Calu3 (cell line): ENCODE data around the gene FBXO41. TPM values are rescaled to one million over a fixed set of nuclear protein-coding genes. Genes with fewer than 3 reads are reported as not detected.

Experiments used
- BruUV-seq: library from RNA; stranded (reverse); fragments of 400-500 nt; replicated peaks from 2 replicates; lab custom pipeline; 2021; lab: Mats Ljungman, UMichigan
- CTCF ChIA-PET: fragments of 300-600 bp; sonication (Branson Sonifier 250); formaldehyde crosslinking; loops from one replicate; lab custom pipeline; 2022; ENCODE audit warnings: antibody characterized with exemption; lab: Charles Lee
- DNase-seq: peaks from one replicate; pipeline ENCODE4 v3.0.0; 2022
- H3K27ac Mint-ChIP-seq: one replicate; pipeline ENCODE4 v1.8.0; 2022; ENCODE audit warnings: mixed read lengths; ENCODE audit not compliant: unreplicated experiment
- H3K27me3 Mint-ChIP-seq: one replicate; pipeline ENCODE4 v1.8.0; 2022; ENCODE audit warnings: mixed read lengths; ENCODE audit not compliant: unreplicated experiment
- H3K36me3 Mint-ChIP-seq: one replicate; pipeline ENCODE4 v1.8.0; 2022; ENCODE audit warnings: mild to moderate bottlenecking, moderate library complexity, mixed read lengths; ENCODE audit not compliant: insufficient read depth, unreplicated experiment
- H3K4me1 Mint-ChIP-seq: one replicate; pipeline ENCODE4 v1.8.0; 2022; ENCODE audit warnings: mild to moderate bottlenecking, low read depth, mixed read lengths; ENCODE audit not compliant: unreplicated experiment
- H3K4me3 Mint-ChIP-seq: one replicate; pipeline ENCODE4 v1.8.0; 2022; ENCODE audit warnings: mild to moderate bottlenecking, low read depth, moderate library complexity, mixed read lengths; ENCODE audit not compliant: unreplicated experiment
- H3K9me3 Mint-ChIP-seq: one replicate; pipeline ENCODE4 v1.8.0; 2022; ENCODE audit warnings: low read depth, mixed read lengths; ENCODE audit not compliant: unreplicated experiment
- intact Hi-C: fragments of 100-400 bp; cut with micrococcal nuclease; formaldehyde crosslinking; loops from one replicate; pipeline ENCODE4 v1.10.0; 2022; ENCODE audit not compliant: unreplicated experiment
- total RNA-seq: library from RNA; stranded (reverse); gene quantifications from 2 replicates; pipeline ENCODE4 v1.2.3, GENCODE V29; 2022
- TF ChIP-seq, protein P1 (sequence below): fragments of 200-600 bp; IDR thresholded peaks from one replicate; pipeline ENCODE4 v1.8.0; 2022; ENCODE audit warnings: antibody characterized with exemption; ENCODE audit not compliant: unreplicated experiment

Gene FBXO41
- total RNA-seq, 1 experiment from 2014 or later = 15.0 TPM

DNA sequence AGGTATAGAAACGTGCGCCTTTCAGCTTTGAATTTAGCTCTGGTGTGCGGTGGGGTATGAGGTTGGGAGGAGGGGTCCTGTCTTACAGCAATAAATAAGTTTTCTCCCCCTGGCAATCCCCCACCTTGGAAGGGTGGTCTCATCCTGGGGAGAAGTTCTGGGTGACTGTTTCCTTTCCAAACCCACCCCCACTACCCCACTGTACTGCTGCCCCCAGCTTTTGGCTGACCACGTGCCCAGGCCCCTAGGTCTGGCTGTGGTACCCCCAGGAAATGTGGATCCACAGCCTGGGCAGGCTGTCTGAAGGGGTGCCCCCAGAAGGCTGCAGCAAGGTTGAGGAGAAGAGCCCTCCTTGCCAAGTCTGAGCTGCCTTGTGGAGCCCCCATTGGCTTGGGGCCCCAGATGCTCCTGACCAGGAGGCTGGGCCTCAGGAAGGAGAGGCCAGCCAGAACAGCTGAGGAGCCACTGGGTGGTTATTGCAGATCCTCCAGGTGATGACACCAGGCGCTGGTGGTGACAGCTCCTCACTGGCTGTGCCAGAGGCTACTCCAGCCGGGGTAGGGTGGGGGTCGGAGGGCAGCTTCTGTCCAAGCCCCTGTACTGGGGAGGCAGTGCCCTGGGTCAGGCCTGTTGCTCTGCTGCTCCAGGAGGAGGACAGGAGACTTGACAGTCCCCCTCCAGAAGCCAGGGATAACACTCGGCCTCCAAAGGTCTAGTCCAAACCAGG lies 25.9 kb downstream of the FBXO41 start:
- Mint-ChIP-seq H3K27me3 (no peaks in the 10 kb centered on the region), H3K9me3 (no peaks in the 10 kb centered on the region), H3K27ac (no peak overlapping the region), H3K36me3 (peaks cover 32% of the 10 kb centered on the region), H3K4me1 (no peaks in the 10 kb centered on the region), H3K4me3 (no peak overlapping the region)
- DNase-seq = no peak
- TF ChIP-seq, protein P1, sequence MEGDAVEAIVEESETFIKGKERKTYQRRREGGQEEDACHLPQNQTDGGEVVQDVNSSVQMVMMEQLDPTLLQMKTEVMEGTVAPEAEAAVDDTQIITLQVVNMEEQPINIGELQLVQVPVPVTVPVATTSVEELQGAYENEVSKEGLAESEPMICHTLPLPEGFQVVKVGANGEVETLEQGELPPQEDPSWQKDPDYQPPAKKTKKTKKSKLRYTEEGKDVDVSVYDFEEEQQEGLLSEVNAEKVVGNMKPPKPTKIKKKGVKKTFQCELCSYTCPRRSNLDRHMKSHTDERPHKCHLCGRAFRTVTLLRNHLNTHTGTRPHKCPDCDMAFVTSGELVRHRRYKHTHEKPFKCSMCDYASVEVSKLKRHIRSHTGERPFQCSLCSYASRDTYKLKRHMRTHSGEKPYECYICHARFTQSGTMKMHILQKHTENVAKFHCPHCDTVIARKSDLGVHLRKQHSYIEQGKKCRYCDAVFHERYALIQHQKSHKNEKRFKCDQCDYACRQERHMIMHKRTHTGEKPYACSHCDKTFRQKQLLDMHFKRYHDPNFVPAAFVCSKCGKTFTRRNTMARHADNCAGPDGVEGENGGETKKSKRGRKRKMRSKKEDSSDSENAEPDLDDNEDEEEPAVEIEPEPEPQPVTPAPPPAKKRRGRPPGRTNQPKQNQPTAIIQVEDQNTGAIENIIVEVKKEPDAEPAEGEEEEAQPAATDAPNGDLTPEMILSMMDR = no peak
- intact Hi-C loops = no loop called here
- CTCF ChIA-PET = no interaction called here
- BruUV-seq = no TSS peak

DNA sequence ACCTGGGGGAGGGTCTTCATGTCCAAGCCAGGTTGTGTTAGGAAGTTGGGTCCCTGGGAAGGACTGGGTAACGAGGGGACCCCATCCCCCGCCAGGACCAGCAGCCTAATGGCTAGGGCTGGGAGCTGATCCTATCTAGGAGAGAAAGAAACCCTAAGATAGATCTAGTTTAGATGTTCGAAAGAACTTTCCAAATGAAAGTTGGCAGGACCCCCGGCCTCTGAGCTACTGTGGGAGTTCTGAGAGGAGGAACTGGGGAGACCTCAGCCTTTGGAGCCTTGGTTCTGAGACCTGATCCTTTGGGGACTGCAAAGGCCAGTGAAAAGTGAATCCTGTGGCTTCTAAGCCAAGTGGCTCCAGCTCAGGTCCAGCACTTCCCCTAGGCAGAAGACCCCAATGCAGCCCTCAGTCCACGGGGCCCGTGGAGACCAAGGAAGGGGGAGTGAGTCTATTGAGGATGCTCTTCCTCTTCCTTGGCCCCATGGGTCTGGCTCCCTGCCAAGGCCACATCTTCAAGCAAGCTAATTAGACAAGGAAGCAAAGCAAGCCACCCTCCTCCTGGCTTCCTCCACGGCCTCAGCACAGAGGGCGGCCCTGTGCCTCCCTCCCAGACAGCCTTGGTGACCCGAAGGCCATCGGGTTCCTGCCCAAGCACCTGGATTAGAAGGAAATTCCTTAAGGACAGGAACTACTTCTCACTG lies 26.7 kb downstream of the FBXO41 start:
- no peak for DNase-seq
- CTCF ChIA-PET = no interaction called here
- TF ChIP-seq, protein P1 = no peak
- H3K27me3 Mint-ChIP-seq = no peaks in the 10 kb centered on the region
- H3K27ac Mint-ChIP-seq = no peak overlapping the region
- H3K4me1 Mint-ChIP-seq = no peaks in the 10 kb centered on the region
- H3K9me3 Mint-ChIP-seq = no peaks in the 10 kb centered on the region
- peaks cover 38% of the 10 kb centered on the region for H3K36me3 Mint-ChIP-seq
- BruUV-seq = no TSS peak
- no peak overlapping the region for H3K4me3 Mint-ChIP-seq
- intact Hi-C loops = no loop called here

DNA sequence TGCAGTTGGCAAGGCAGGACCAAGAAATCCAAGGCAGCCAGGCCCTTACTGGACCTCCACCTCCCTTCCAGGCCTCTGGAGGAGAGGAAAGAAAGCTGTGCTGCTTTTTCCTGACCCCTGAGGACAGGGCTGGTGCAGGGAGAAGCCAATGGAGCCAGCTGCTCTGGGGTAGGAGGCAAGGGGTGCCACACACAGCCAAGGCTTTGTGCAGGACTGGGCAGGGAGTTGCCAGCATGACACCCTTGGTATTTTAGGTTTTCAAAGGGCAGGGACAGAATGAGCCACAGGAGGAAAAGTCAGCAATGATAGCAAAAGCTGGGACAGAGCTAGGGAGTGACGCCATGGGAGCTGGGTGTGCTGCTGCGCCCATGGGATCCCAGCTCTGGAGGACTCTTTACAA lies 27.3 kb downstream of the FBXO41 start:
- no TSS peak for BruUV-seq
- DNase-seq = no peak
- Mint-ChIP-seq H3K36me3 (peaks cover 42% of the 10 kb centered on the region), H3K4me3 (no peak overlapping the region), H3K9me3 (no peaks in the 10 kb centered on the region), H3K27ac (no peak overlapping the region), H3K27me3 (no peaks in the 10 kb centered on the region), H3K4me1 (no peaks in the 10 kb centered on the region)
- intact Hi-C loops = no loop called here
- TF ChIP-seq, protein P1 = no peak
- CTCF ChIA-PET = no interaction called here

DNA sequence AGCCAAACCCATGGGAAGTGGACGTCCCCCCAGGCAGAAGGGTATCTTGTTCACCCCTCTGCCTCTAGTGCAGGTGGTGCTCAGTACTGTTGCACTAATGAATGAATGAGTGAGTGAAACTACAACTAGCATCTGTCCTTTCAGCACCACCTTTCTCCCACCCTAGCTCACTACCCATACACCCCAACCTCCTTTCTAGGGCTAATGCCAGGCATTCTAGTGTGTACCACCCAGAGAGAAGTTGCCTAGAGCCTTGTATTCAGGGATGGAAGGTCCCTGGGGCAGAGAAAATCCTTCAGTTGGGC lies 27.7 kb downstream of the FBXO41 start:
- Mint-ChIP-seq H3K4me3 (no peak overlapping the region), H3K9me3 (no peaks in the 10 kb centered on the region), H3K27ac (no peak overlapping the region), H3K4me1 (no peaks in the 10 kb centered on the region), H3K27me3 (no peaks in the 10 kb centered on the region), H3K36me3 (peaks cover 39% of the 10 kb centered on the region)
- no peak for DNase-seq
- no TSS peak for BruUV-seq
- intact Hi-C loops = no loop called here
- TF ChIP-seq, protein P1 = no peak
- CTCF ChIA-PET = no interaction called here
